ENCODE results near the gene KDM3B.

GRCh38 chr5:138371454-138371853 lies 19.0 kb downstream of the KDM3B start:
- TF ChIP-seq POLR2A (IDR thresholded peaks at IDR 0.05; ENCODE audit: control extremely low read depth in 1 of 2, low read depth in 2 of 2, low read length in 2 of 2) (no peak), YY1 (IDR thresholded peaks at IDR 0.05; ENCODE audit: low read depth, low read length) (no peak)

Data from H1 (cell line).